Effector memory CD4-positive, alpha-beta T cell (primary cell): Measurements from ENCODE around the gene ZNF260.
"Not testable (repeated sequence)": the region's sequence is repeated elsewhere in the genome, so short reads cannot be mapped to it uniquely, and the experiment has no call there.

Experiments used
- DNase-seq, 3 donors: peaks; one replicate each; pipeline ENCODE4 v3.0.0-alpha.2; 2020
- H3K27ac ChIP-seq: 2 replicates; pipeline ENCODE4 v1.7.0; 2013; ENCODE audit warnings: mild to moderate bottlenecking, low read length, moderate library complexity; ENCODE audit not compliant: insufficient read depth, poor library complexity, severe bottlenecking
- H3K27me3 ChIP-seq: replicated peaks from 2 replicates; pipeline ENCODE4 v1.7.0; 2013; ENCODE audit warnings: mild to moderate bottlenecking, low read length; ENCODE audit not compliant: insufficient read depth, control insufficient read depth, poor library complexity, severe bottlenecking
- H3K36me3 ChIP-seq: 2 replicates; pipeline ENCODE4 v1.7.0; 2013; ENCODE audit warnings: mild to moderate bottlenecking, low read length, moderate library complexity; ENCODE audit not compliant: control insufficient read depth, insufficient read depth
- H3K4me1 ChIP-seq: 2 replicates; pipeline ENCODE4 v1.7.0; 2013; ENCODE audit warnings: low read length, mild to moderate bottlenecking; ENCODE audit not compliant: control insufficient read depth, insufficient read depth, poor library complexity, severe bottlenecking
- H3K4me3 ChIP-seq: 2 replicates; pipeline ENCODE4 v1.7.0; 2013; ENCODE audit warnings: low read length, low read depth, mild to moderate bottlenecking; ENCODE audit not compliant: insufficient read depth, poor library complexity, severe bottlenecking
- H3K9me3 ChIP-seq: 2 replicates; pipeline ENCODE4 v1.7.0; 2013; ENCODE audit warnings: mild to moderate bottlenecking, low read length, moderate library complexity; ENCODE audit not compliant: control insufficient read depth

Gene ZNF260

DNA sequence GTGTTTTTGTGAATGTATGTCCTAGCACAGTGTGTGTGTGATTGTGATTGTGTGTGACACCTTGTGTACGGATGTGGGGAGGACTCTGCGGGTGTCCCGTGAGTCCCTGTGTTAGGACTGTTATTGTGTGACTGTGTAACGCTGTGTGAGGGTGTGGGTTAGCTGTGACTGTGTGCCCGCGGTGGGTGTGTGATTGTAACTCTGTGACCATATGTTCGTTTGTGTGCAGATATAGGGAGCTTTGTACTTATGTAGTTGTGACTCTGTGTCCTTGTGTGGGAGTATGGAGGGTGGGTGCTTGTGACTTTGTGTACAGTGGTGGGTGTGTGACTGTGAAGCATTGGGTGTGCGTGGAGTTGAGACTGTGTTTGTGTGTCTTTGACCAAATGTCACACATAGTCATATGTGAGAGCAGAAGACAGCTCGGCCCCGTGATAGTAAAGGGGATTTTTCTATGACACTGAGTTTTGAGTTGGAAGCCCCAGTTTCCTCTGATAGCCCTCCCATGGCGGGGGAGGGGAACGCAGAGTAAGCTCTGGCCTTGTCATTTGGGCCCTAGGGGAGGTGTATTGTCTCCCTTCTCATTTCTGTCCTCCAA, 949 bp upstream of the ZNF260 start:
- H3K9me3 ChIP-seq: peaks cover 12% of the 10 kb centered on the region
- no peak for DNase-seq
- peak overlapping the region; percentile 79 for H3K4me3 ChIP-seq
- H3K27ac ChIP-seq: peak overlapping the region; percentile 92
- H3K4me1 ChIP-seq: peaks cover 7% of the 10 kb centered on the region
- H3K36me3 ChIP-seq: peaks cover 13% of the 10 kb centered on the region
- H3K27me3 ChIP-seq: no peaks in the 10 kb centered on the region

- Histone ChIP-seq H3K9me3 (peaks cover 16% of the 10 kb centered on the region), H3K36me3 (peaks cover 13% of the 10 kb centered on the region), H3K27ac (peak overlapping the region; percentile 92), H3K4me1 (peaks cover 7% of the 10 kb centered on the region), H3K4me3 (peak overlapping the region; percentile 79), H3K27me3 (no peaks in the 10 kb centered on the region)
- DNase-seq: no peak
Measured at GRCh38 chr19:36527873-36528193, 238 bp downstream of the ZNF260 start.

DNA sequence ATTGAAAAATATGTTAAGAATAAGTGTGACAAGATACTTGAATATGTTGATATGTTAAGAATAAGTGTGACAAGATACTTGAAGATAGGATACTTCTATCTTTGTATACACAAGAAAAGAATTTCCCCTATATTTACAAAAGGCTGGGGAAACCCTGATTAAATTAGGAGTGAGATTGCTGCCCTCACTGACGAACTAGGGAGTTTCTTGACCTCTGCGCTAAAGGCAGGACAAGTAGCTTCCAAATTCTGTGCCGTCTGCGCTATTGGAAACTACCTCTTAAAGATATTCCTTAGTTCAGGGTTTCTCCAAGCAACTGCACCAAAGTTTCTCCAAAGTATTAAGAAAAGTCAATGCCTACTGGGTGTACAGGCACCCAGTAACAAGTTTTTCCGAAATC, 730 bp downstream of the ZNF260 start:
- Histone ChIP-seq H3K9me3 (peaks cover 21% of the 10 kb centered on the region), H3K27ac (no peak overlapping the region), H3K4me3 (peak overlapping the region; percentile 79), H3K27me3 (no peaks in the 10 kb centered on the region), H3K36me3 (peaks cover 13% of the 10 kb centered on the region), H3K4me1 (peaks cover 7% of the 10 kb centered on the region)
- DNase-seq: no peak

DNA sequence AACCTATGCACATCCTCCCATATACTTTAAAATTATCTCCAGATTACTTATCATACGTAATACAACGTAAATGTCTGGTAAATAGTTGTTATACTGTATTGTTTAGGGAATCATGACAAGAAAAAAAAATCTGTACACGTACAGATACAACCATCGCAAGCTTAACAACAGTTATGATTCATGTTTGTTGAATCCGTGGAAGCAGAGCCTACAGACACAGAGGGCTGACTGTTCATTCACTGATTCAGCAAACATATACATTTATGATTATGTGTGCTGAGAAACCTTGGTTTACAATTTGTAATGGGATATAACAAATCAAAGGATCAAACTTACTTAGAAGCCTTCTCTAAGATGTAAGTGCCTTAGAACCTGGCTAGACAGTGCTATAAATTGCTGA, 1.5 kb downstream of the ZNF260 start:
- no peak overlapping the region for H3K27ac ChIP-seq
- H3K27me3 ChIP-seq: no peaks in the 10 kb centered on the region
- H3K4me3 ChIP-seq: no peak overlapping the region
- peaks cover 26% of the 10 kb centered on the region for H3K9me3 ChIP-seq
- DNase-seq: no peak
- peaks cover 18% of the 10 kb centered on the region for H3K36me3 ChIP-seq
- peaks cover 7% of the 10 kb centered on the region for H3K4me1 ChIP-seq

GRCh38 chr19:36524617-36525016, 3.5 kb downstream of the ZNF260 start:
- Histone ChIP-seq H3K9me3 (peaks cover 36% of the 10 kb centered on the region), H3K36me3 (peaks cover 21% of the 10 kb centered on the region), H3K4me1 (peaks cover 7% of the 10 kb centered on the region), H3K27me3 (no peaks in the 10 kb centered on the region), H3K4me3 (no peak overlapping the region), H3K27ac (no peak overlapping the region)
- no peak for DNase-seq

- Histone ChIP-seq H3K27ac (no peak overlapping the region), H3K4me3 (no peak overlapping the region), H3K36me3 (peaks cover 47% of the 10 kb centered on the region), H3K9me3 (peaks cover 65% of the 10 kb centered on the region), H3K4me1 (no peaks in the 10 kb centered on the region), H3K27me3 (no peaks in the 10 kb centered on the region)
- DNase-seq: no peak
Measured at GRCh38 chr19:36514012-36514612, 14.0 kb downstream of the ZNF260 start.

GRCh38 chr19:36508325-36508724, 19.7 kb downstream of the ZNF260 start:
- DNase-seq: no peak
- Histone ChIP-seq H3K36me3 (no peaks in the 10 kb centered on the region), H3K4me1 (no peaks in the 10 kb centered on the region), H3K27me3 (no peaks in the 10 kb centered on the region), H3K27ac (no peak overlapping the region), H3K4me3 (no peak overlapping the region), H3K9me3 (peaks cover 25% of the 10 kb centered on the region)

- DNase-seq: no peak
- peaks cover 5% of the 10 kb centered on the region for H3K9me3 ChIP-seq
- H3K4me1 ChIP-seq: no peaks in the 10 kb centered on the region
- no peak overlapping the region for H3K4me3 ChIP-seq
- no peak overlapping the region for H3K27ac ChIP-seq
- no peaks in the 10 kb centered on the region for H3K36me3 ChIP-seq
- no peaks in the 10 kb centered on the region for H3K27me3 ChIP-seq
Measured at GRCh38 chr19:36501973-36502372, 26.1 kb downstream of the ZNF260 start.

- H3K9me3 ChIP-seq: no peaks in the 10 kb centered on the region
- no peaks in the 10 kb centered on the region for H3K4me1 ChIP-seq
- DNase-seq: no peak
- H3K27ac ChIP-seq: no peak overlapping the region
- H3K36me3 ChIP-seq: no peaks in the 10 kb centered on the region
- H3K27me3 ChIP-seq: no peaks in the 10 kb centered on the region
- no peak overlapping the region for H3K4me3 ChIP-seq
Measured at GRCh38 chr19:36497001-36497400, 31.1 kb downstream of the ZNF260 start.

GRCh38 chr19:36492689-36493453, 35.2 kb downstream of the ZNF260 start:
- H3K9me3 ChIP-seq, H3K27ac ChIP-seq, DNase-seq, H3K36me3 ChIP-seq, H3K4me3 ChIP-seq, H3K27me3 ChIP-seq: not testable (repeated sequence)
- peaks cover 15% of the 10 kb centered on the region for H3K4me1 ChIP-seq
